B cell (primary cell): Measurements from ENCODE around the gene TMEM130.

Experiments
- CTCF ChIP-seq: fragments of 200-600 bp; IDR thresholded peaks from one replicate; pipeline ENCODE4 v1.8.0; 2022; ENCODE audit warnings: antibody characterized with exemption, mild to moderate bottlenecking
- EZH2 ChIP-seq: IDR thresholded peaks from 2 replicates; pipeline ENCODE4 v1.6.1; 2012; ENCODE audit warnings: borderline replicate concordance, low read depth, mild to moderate bottlenecking, moderate library complexity, low read length; ENCODE audit not compliant: insufficient read depth, poor library complexity, severe bottlenecking

GRCh38 chr7:98877146-98877545, 7.3 kb upstream of the TMEM130 start:
- TF ChIP-seq CTCF, result no peak
- TF ChIP-seq EZH2, result no peak
